Panc1 (cell line): Measurements from ENCODE around the gene PTAR1.

ENCODE experiments used
- POLR2AphosphoS5 ChIP-seq: IDR thresholded peaks from 2 replicates; pipeline ENCODE4 v1.6.1; 2012; ENCODE audit warnings: mild to moderate bottlenecking, low read depth, low read length, moderate library complexity
- SIN3A ChIP-seq: IDR thresholded peaks from 2 replicates; pipeline ENCODE4 v1.6.1; 2012; ENCODE audit warnings: low read depth, mild to moderate bottlenecking, low read length, moderate library complexity, borderline replicate concordance; ENCODE audit not compliant: insufficient read depth
- TCF7L2 ChIP-seq: IDR thresholded peaks from 2 replicates; pipeline ENCODE4 v1.6.1; 2011; ENCODE audit warnings: mild to moderate bottlenecking, low read depth, low read length, inconsistent platforms
- TF ChIP-seq, protein P1 (sequence below): fragments of 450-650 bp; IDR thresholded peaks from 2 replicates; pipeline ENCODE4 v1.5.1; 2017; ENCODE audit warnings: mild to moderate bottlenecking

- TF ChIP-seq, protein P1, sequence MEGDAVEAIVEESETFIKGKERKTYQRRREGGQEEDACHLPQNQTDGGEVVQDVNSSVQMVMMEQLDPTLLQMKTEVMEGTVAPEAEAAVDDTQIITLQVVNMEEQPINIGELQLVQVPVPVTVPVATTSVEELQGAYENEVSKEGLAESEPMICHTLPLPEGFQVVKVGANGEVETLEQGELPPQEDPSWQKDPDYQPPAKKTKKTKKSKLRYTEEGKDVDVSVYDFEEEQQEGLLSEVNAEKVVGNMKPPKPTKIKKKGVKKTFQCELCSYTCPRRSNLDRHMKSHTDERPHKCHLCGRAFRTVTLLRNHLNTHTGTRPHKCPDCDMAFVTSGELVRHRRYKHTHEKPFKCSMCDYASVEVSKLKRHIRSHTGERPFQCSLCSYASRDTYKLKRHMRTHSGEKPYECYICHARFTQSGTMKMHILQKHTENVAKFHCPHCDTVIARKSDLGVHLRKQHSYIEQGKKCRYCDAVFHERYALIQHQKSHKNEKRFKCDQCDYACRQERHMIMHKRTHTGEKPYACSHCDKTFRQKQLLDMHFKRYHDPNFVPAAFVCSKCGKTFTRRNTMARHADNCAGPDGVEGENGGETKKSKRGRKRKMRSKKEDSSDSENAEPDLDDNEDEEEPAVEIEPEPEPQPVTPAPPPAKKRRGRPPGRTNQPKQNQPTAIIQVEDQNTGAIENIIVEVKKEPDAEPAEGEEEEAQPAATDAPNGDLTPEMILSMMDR, result no peak
- no peak for TF ChIP-seq TCF7L2
- no peak for TF ChIP-seq SIN3A
- TF ChIP-seq POLR2AphosphoS5, result no peak
Measured at GRCh38 chr9:69762527-69762926, 2.7 kb upstream of the PTAR1 start.
